Suprapubic skin (tissue), 3 donors: ENCODE data around the gene SQSTM1.

ENCODE experiments used
- CTCF ChIP-seq, 2 donors: fragments of 200-600 bp in 1 of 2; fragments of 450-650 bp in 1 of 2; sonication (generic) in 1 of 2; IDR thresholded peaks; one replicate each; pipeline ENCODE4 v1.5.1; 2016 to 2019; ENCODE audit warnings: antibody characterized with exemption in 2 of 2, mild to moderate bottlenecking in 1 of 2, moderate library complexity in 1 of 2
- EP300 ChIP-seq: sonication (generic); formaldehyde crosslinking; IDR thresholded peaks from one replicate; pipeline ENCODE4 v1.6.1; 2017; ENCODE audit warnings: antibody characterized with exemption
- POLR2A ChIP-seq, 2 donors: fragments of 450-650 bp; IDR thresholded peaks; one replicate each; pipeline ENCODE4 v1.6.1; 2017; ENCODE audit warnings: antibody characterized with exemption in 2 of 2, mild to moderate bottlenecking in 2 of 2, moderate library complexity in 2 of 2

DNA sequence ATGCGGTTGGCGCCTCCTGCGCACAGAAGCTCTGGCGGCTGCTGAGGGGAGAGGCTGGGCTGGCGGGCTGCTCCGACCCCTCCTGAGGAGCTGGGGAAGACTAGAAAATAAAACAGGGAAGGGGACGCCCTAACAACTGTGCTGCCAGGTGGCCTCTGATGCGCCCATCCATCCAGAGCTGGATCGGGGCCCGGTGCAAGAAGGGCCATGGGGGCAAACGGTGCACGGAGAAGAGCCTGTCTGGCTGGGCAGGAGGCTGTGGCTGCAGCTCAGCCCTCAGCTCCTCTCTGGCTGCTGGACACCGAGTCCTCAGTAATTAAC is 58.9 kb downstream of the SQSTM1 start:
- no peak for TF ChIP-seq EP300
- no peak for TF ChIP-seq POLR2A (IDR thresholded peaks at IDR 0.05)
- TF ChIP-seq CTCF (IDR thresholded peaks at IDR 0.05), result no peak
